GM18870 (cell line): ENCODE measurements around the gene TBC1D3C.
"Not testable (repeated sequence)": the region's sequence is repeated elsewhere in the genome, so short reads cannot be mapped to it uniquely, and the experiment has no call there.

Experiments used
- ATAC-seq: cut with Tn5 transposase; IDR thresholded peaks from one replicate; pipeline ENCODE4 v1.9.1; 2021; ENCODE audit warnings: moderate library complexity; ENCODE audit not compliant: unreplicated experiment

Gene TBC1D3C

DNA sequence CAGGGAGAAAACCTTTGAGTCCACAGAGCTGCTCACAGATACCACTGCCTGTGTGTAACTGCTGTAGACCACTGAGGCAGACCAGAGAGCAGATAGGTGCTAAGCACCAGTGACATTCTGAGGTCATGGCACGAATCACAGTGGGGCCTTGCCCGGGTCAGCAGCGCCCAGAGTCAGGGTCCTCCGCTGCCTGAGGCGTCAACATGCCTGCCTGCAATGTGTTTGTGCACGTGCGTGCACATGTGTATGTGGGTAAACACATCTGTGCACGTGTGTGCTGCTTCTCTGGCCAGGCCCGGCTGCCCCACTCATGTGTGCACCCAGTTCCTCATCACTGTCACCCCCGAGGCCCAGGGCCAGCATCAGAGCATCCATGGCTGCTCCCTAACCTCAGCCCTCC, at the start of gene TBC1D3C:
TSS of gene TBC1D3C (minus strand) at position 101 of the 400 bp plus-strand sequence. CDS start 1,568 bp downstream, outside the sequence.
- ATAC-seq, result not testable (repeated sequence)

DNA sequence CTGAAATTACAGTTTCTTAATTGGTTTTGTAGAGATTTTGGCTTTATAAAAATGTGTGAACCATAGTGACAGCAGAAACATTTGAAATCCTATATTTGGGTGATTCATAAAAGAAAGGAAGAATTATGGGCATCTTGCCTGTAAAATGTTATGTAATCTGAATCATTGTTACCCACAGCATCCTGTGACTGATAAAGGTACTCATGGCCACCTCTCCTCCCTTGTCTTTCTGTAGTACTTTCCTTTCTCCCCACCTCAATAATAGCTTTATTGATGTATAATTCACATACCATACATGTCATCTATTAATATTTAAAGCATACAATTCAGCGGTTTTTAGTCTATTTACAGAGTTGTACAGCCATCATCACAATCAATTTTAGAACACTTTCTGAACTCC, 30.8 kb upstream of the TBC1D3C start:
- ATAC-seq, result not testable (repeated sequence)

DNA sequence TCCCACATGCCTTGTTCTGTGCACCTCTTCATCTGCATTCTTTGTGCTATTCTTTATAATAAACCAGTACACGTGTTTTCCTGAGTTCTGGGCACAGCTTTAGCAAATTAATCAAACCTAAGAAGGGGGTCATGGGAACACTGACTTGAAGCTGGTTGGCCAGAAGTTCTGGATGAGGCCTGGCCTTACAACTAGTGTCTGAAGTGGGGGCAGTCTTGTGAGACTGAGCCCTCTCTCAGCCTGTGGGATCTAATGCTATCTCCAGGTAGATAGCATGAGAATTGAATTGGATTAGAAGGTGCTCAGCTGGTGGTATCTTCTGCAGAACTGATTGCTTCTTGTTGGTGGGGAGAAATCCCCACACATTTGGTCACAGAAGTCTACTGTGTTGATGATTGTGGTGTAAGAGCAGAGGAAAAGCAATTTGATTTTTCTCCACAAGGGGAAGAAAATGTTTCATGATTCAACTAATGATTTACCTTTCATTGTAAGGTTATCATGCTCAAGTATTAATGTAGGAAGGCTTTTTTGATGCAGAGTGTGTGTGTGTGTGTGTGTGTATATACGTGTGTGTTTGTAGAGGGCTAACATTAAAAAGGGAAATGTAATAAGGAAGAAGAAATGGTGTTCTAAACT, 25.7 kb upstream of the TBC1D3C start:
- not testable (repeated sequence) for ATAC-seq

DNA sequence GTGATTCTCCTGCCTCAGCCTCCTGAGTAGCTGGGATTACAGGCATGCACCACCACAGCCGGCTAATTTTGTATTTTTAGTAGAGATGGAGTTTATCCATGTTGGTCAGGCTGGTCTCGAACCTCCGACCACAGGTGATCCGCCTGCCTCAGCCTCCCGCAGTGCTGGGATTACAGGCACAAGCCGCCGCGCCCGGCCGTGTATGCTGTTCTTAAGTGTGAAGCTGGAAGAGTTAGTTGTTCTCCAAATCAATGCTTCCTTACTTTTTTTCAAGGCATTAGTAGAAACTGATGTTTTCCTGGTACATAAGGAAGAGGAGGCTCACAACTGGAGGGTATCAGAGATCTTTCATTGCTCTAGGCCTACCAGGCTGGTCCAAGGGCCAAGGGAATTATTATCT, 19.7 kb upstream of the TBC1D3C start:
- ATAC-seq, result not testable (repeated sequence)

DNA sequence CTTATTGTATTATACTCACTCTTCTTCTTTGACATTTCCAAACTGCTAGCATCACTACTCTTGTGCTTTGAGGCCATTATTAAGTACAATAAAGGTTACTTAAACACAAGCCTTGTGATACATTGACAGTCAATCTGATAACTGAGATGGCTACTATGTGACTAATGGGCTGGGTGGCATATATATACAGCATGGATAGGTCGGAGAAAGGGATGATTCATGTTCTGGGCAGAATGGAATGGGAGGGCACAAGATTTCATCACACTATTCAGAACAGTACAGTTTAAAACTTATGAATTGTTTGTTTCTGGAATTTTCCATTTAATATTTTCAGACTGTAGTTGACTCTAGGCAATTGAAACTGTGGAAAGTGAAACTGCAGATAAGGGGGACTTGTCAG, 18.9 kb upstream of the TBC1D3C start:
- ATAC-seq, result not testable (repeated sequence)
